HG03354 (cell line): ENCODE measurements around the gene PLXNA1.

ENCODE experiments used
- ATAC-seq: cut with Tn5 transposase; IDR thresholded peaks from one replicate; pipeline ENCODE4 v1.9.1; 2021; ENCODE audit warnings: mild to moderate bottlenecking; ENCODE audit not compliant: unreplicated experiment, poor library complexity, severe bottlenecking

PLXNA1 gene

GRCh38 chr3:126964261-126964660, 18.7 kb upstream of the PLXNA1 start:
- ATAC-seq, result no peak

GRCh38 chr3:126964950-126965349, 18.0 kb upstream of the PLXNA1 start:
- no peak for ATAC-seq

GRCh38 chr3:126965526-126966080, 17.3 kb upstream of the PLXNA1 start:
- ATAC-seq, result no peak

DNA sequence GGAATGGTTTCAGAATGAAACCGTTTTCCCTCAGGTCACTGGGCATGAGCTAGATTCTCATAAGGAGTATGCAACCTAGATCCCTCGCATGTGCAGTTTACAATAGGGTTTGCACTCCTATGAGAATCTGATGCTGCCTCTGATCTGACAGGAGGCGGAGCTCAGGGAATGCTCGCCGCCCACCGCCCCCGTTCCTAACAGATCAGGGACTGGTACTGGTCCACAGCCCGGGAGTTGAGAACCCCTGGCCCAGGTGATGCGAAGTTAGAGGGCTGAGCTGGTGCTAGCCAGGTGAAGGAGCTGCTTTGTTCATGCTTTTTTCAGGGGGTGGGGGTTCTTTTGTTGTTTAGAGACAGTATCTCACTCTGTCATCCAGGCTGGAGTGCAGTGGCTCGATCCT, 15.5 kb upstream of the PLXNA1 start:
- no peak for ATAC-seq

GRCh38 chr3:126968391-126969390, 14.2 kb upstream of the PLXNA1 start:
- ATAC-seq, result no peak

DNA sequence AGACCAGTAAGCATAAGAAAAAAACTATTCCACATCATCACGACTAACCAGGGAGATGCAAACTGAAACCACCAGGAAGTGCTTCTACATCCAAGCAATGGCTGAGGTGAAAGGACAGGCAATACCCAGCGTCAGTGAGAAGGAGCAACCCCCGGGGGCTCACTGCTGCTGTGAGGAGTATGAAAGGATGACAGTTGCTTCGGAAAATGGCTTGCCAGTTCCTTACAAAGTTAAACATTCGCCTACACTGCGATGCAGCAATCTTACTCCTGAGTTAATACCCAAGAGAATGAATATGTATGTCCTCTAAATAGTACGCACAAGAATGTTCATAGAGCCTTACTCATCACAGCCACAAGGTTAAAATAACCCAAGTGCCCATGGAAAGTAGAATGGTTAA, 13.3 kb upstream of the PLXNA1 start:
- ATAC-seq, result no peak

- no peak for ATAC-seq
These were observed 12.8 kb upstream of the PLXNA1 start for GRCh38 chr3:126970101-126970500.

- ATAC-seq, result no peak
These were observed 12.0 kb upstream of the PLXNA1 start for GRCh38 chr3:126970921-126971320.

GRCh38 chr3:126971891-126972351, 11.0 kb upstream of the PLXNA1 start:
- no peak for ATAC-seq

- ATAC-seq, result no peak
These were observed 10.0 kb upstream of the PLXNA1 start for GRCh38 chr3:126972866-126973265.

DNA sequence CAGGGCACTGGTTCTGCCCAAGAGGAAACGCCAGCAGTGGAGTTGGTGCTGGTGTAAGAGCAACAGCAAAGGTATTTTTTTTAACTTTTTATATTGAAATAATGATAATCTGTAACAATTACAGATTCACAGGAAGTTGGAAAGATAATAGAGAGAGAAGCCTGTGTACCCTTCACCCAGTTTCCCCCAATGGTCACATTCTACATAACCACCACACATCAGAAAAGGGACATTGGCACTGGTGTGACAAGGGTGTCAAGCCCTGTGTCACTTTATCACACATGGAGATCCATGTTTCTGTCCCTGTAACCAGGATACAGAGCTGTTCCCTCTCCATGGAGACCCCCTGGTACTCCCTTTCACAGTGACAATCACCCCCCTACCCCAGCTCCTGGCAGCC, 9.1 kb upstream of the PLXNA1 start:
- ATAC-seq, result no peak

- ATAC-seq, result no peak
These were observed 8.2 kb upstream of the PLXNA1 start for GRCh38 chr3:126974756-126975155.

DNA sequence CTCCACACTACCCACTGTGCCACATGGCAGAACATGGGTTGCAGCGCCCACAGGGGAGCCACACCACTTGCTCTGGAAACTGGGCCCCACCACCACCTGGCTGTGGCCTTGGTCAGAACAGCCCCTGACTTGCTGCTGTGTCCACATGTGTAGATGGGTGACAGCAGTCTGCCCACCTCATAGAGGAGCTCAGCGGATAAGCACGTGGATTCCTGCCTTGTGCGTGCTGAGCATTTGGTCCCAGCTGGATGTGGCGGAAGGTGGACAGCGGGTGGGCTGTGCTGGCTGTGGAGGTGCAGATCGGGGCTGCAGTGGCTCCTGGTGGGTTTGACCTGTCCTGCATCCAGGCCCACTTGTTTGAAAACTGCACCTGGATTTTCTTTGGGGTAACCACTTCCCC, 6.0 kb upstream of the PLXNA1 start:
- ATAC-seq, result no peak

DNA sequence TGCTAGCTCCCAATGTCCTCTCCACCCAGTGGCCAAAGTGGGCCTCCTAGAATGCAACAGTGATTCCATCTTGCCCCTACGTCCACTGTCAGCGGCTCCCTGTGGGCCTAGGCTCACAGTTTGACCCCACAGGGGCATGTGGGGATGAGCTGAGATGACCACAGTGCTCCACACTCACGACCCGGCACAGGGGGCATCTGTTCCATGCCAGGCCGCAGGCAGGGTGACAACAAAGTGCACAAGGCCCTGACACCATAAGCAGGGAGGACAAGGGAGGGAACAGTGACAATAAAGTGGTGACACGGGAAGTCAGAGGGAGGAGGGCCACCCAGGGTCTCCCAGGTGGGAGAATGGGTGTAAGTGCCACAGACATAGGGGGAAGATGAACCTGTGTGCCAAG, 5.1 kb upstream of the PLXNA1 start:
- no peak for ATAC-seq

DNA sequence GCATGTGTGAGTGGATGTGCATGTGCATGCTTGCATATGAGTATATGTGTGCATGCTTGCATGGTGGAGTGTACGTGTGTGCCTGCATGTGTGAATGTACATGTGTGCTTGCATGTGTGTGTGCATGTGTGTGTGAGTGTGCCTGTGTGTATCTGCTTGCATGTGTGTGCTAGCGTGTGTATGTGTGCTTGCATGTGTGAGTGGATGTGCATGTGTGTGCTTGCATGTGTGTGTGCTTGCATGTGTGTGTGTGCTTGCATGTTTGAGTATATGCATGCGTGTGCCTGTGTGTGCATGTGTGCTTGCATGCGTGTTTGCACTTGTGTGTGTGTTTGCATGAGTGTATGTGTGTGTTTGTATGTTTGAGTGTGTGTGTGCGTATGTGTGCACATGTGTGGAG, 4.6 kb upstream of the PLXNA1 start:
- no peak for ATAC-seq

DNA sequence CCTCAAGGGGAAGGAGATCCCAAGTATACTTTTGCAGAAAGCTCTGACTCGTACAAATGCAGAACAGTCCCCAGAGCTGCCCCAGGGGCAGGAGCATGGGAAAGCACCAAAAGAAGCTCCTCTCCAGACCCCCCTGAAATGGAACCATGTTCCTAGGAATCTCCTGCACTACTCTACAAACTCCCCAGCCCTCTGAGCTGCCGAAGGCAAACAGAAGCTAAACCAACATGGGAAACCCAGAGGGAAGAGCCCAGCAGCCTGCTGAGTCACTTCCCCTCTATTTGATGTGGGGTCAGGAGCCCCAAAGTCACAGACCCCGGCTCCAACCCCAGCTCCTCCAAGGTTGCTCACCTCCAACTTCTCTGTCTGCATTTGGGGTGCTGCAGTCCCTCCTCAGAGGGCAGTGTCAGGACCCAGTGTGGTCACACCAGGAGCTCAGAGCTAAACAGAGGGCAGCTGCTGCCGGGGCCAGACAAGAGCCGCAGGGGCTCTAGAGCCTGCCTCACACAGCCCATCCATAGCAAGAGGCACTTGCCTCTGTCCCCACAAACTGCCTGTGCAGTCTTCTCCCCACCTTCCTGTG, 3.8 kb upstream of the PLXNA1 start:
- no peak for ATAC-seq

DNA sequence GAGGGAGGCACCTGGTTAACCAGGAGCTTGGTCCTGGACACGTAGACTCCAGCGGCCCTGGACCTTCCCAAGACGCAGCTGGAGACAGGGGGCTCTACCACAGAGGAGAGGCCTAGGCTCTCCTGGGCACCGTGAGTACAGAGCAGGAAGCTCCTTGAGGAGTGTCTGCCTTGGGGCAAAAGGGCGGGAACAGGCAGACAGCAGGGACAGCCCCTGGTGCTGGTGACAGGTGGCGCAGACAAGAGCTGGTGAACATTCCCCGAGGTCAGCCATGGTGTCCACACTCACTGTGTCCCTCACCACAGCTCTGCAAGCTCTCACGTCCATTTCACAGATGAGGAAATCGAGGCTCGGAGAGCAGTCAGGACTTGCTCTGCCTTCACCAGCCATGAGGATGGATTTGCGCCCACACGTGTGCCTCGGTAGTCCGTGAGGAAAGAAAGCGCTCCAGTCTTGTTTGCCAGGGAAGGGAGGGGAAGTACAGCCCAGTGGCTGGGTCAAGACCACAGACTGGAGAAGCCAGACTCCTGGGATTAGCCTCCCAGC, 2.6 kb upstream of the PLXNA1 start:
- no peak for ATAC-seq

DNA sequence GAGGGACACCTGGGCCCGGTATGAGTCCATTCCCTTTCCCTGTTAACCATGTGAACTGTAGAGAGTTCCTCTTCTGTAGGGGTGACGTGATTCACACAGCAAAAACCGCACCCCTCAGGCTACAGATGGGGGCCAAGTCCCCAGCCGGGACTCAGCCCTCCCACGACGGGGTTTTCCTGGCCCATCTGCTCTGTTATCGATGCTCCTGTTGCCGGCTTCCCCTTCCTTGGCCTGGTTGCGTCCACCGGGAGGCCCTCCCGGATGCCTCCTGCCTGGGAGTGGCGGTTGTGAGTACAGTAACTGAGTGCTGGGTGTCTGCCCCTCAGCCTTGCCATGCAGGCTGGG, 817 bp upstream of the PLXNA1 start:
- ATAC-seq, result peak; percentile 24

GRCh38 chr3:126983276-126983652, 349 bp downstream of the PLXNA1 start:
- peak; percentile 10 for ATAC-seq

DNA sequence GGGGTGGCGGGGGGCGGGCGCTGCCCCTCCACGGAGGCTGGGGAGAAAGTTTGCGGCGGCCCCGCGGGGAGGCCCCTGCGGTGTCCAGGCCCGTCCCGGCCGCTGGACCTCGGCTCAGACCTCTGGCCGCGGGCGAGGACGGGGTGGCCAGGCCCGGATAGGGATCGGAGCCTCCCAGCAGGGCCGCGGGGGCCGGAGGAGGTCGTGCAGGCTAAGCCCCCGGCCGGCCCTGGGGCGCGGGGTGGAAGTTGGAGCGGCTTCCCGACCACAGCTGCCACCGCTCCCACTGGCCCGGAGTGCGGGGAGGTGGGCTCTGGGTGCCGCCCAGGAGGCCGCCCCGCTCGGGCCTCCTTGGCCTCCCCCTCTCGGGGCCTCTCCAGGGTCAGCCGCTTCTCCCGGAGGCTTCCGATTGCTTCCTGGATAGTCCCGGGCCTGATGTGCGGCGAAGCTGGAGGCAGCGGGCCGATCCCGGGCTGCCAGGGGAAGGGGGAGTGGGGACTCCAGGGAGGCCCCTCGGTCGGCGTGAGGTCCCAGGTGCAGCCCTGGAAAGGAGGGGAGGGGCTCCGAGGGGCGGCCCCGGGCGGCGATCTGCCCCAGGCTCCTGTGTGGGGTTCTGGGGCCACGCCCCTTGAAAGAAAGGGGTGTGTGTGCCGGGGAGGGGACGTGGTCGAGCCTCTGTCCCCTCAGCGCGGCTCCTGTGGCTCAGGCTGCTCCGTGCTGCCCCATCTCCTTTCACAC, 907 bp downstream of the PLXNA1 start:
- ATAC-seq, result no peak
